H1 (cell line): ENCODE measurements around the gene CACNA1B.

Experiments
- CBX5 ChIP-seq: fragments of 300-800, 300-1000 bp; sonication (generic); IDR thresholded peaks from 2 replicates; pipeline ENCODE4 v1.7.1; 2016; ENCODE audit warnings: antibody characterized with exemption, low read length, low read depth
- CHD2 ChIP-seq: IDR thresholded peaks from 2 replicates; pipeline ENCODE4 v1.6.1; 2012; ENCODE audit warnings: low read length, improper control_type of control experiment
- CTCF ChIP-seq, 3 experiments: IDR thresholded peaks; 1 replicate in 2 of 3; 2 replicates in 1 of 3; pipeline versions ENCODE4 v1.5.1 to v1.6.1; 2011; ENCODE audit warnings: low read length in 3 of 3, mild to moderate bottlenecking in 3 of 3, inconsistent platforms in 2 of 3, low read depth in 1 of 3, moderate library complexity in 1 of 3; ENCODE audit not compliant: insufficient read depth in 1 of 3; ENCODE audit errors: control extremely low read depth in 1 of 3
- EZH2 ChIP-seq: fragments of 200-600 bp; sonication (generic); IDR thresholded peaks from 2 replicates; pipeline ENCODE4 v1.7.1; 2012; ENCODE audit warnings: low read depth, mild to moderate bottlenecking, moderate library complexity, low read length, inconsistent platforms; ENCODE audit not compliant: severe bottlenecking
- POLR2A ChIP-seq, 2 experiments: IDR thresholded peaks; 1 replicate in 1 of 2; 2 replicates in 1 of 2; pipeline ENCODE4 v1.6.1; 2011; ENCODE audit warnings: low read depth in 2 of 2, low read length in 2 of 2, mild to moderate bottlenecking in 2 of 2; ENCODE audit errors: control extremely low read depth in 1 of 2
- RAD21 ChIP-seq, 2 experiments: IDR thresholded peaks in 1 of 2; conservative IDR thresholded peaks in 1 of 2; 2 replicates each; pipeline ENCODE4 v1.6.1; 2011; ENCODE audit warnings: low read depth in 2 of 2, low read length in 2 of 2, improper control_type of control experiment in 1 of 2, inconsistent platforms in 1 of 2, mild to moderate bottlenecking in 1 of 2, moderate library complexity in 1 of 2
- RFX5 ChIP-seq: IDR thresholded peaks from 2 replicates; pipeline ENCODE4 v1.6.1; 2011; ENCODE audit warnings: low read depth, low read length, improper control_type of control experiment, borderline replicate concordance
- SIN3A ChIP-seq, 2 experiments: IDR thresholded peaks in 1 of 2; conservative IDR thresholded peaks in 1 of 2; 2 replicates each; pipeline ENCODE4 v1.6.1; 2011 to 2012; ENCODE audit warnings: low read length in 2 of 2, improper control_type of control experiment in 1 of 2, low read depth in 1 of 2, mild to moderate bottlenecking in 1 of 2
- SIX5 ChIP-seq: IDR thresholded peaks from 2 replicates; pipeline ENCODE4 v1.6.1; 2011; ENCODE audit warnings: mild to moderate bottlenecking, low read depth, low read length
- TAF1 ChIP-seq: IDR thresholded peaks from 2 replicates; pipeline ENCODE4 v1.6.1; 2011; ENCODE audit warnings: mild to moderate bottlenecking, low read depth, low read length

- TF ChIP-seq RFX5 (no peak), CTCF (IDR thresholded peaks at IDR 0.05; ENCODE audit: control extremely low read depth in 1 of 3, insufficient read depth in 1 of 3, low read depth in 1 of 3, low read length in 3 of 3) (no peak), CHD2 (no peak), EZH2 (no peak), SIN3A (conservative IDR thresholded peaks at IDR 0.05 in 1 of 2, IDR thresholded peaks at IDR 0.05 in 1 of 2; ENCODE audit: low read depth in 1 of 2, low read length in 2 of 2) (no peak), TAF1 (no peak), RAD21 (IDR thresholded peaks at IDR 0.05 in 1 of 2, conservative IDR thresholded peaks at IDR 0.05 in 1 of 2; ENCODE audit: low read depth in 2 of 2, low read length in 2 of 2) (no peak), SIX5 (no peak), CBX5 (no peak), POLR2A (IDR thresholded peaks at IDR 0.05; ENCODE audit: control extremely low read depth in 1 of 2, low read depth in 2 of 2, low read length in 2 of 2) (no peak)
Observed at GRCh38 chr9:138082918-138083636, 205.5 kb downstream of the CACNA1B start.
